ENCODE data around the gene FERMT3. TPM values are rescaled to one million over a fixed set of nuclear protein-coding genes. Genes with fewer than 3 reads are reported as not detected.

Gene FERMT3
- total and polyA plus RNA-seq, 12 donors = 2.3 to 30.8 (median 6.8) TPM

- peak in 3 of 8 donors; percentile 0 to 2 (median 2) for ATAC-seq
- peak in 1 of 2 donors; percentile 10 for DNase-seq
- Histone ChIP-seq H3K4me1 (peaks cover 9 to 57% (median 47%) of the 10 kb centered on the region in 9 donors), H3K9me3 (no peaks in the 10 kb centered on the region), H3K27me3 (no peaks in the 10 kb centered on the region), H3K36me3 (peaks cover 0 to 19% (median 0%) of the 10 kb centered on the region in 9 donors), H3K4me3 (peak overlapping the region; percentile 44 to 90 (median 68)), H3K27ac (peak overlapping the region; percentile 14 to 96 (median 92))
- 36 to 42% methylated on average over 31 of the region's 31 CpGs for WGBS, 2 donors
- intact Hi-C loops (cut with DNase I) = loop anchor here in 2 of 10 donors (2.0 to 5.0 kb wide), 2 partner anchors 54 to 57 kb away; partner anchors contain the start of genes CATSPERZ (in 1 of the 2) and ESRRA (in 1 of the 2)
- TF ChIP-seq CTCF (IDR thresholded peaks at IDR 0.05) = no peak
These were observed 41.4 kb downstream of the FERMT3 start for GRCh38 chr11:64247729-64248531.

GRCh38 chr11:64248578-64248977 is 42.1 kb downstream of the FERMT3 start:
- Histone ChIP-seq H3K27ac (no peak overlapping the region), H3K9me3 (no peaks in the 10 kb centered on the region), H3K27me3 (no peaks in the 10 kb centered on the region), H3K4me1 (peaks cover 9 to 57% (median 49%) of the 10 kb centered on the region in 9 donors), H3K4me3 (no peak overlapping the region), H3K36me3 (peaks cover 0 to 13% (median 0%) of the 10 kb centered on the region in 9 donors)
- intact Hi-C loops (cut with DNase I) = loop anchor here in 1 of 10 donors (5.0 kb wide), 1 partner anchor 54 kb away; the partner anchor contains the start of gene CATSPERZ
- DNase-seq (no peak), ATAC-seq (no peak)
- no peak for TF ChIP-seq CTCF (IDR thresholded peaks at IDR 0.05)
- WGBS, 2 donors = 80 to 88% methylated on average over 7 of the region's 7 CpGs

- intact Hi-C loops (cut with DNase I) = loop anchor here in 1 of 10 donors (5.0 kb wide), 1 partner anchor 53 kb away; the partner anchor contains the start of gene CATSPERZ
- H3K4me1 ChIP-seq = peaks cover 9 to 62% (median 53%) of the 10 kb centered on the region in 9 donors
- no peak overlapping the region for H3K4me3 ChIP-seq
- ATAC-seq (no peak), DNase-seq (peak in 1 of 2 donors; percentile 11)
- no peaks in the 10 kb centered on the region for H3K27me3 ChIP-seq
- H3K36me3 ChIP-seq = peaks cover 0 to 8% (median 0%) of the 10 kb centered on the region in 9 donors
- whole genome bisulfite sequencing, 2 donors = 93 to 100% methylated on average over 4 of the region's 4 CpGs
- TF ChIP-seq CTCF (IDR thresholded peaks at IDR 0.05) = no peak
- no peak overlapping the region for H3K27ac ChIP-seq
- no peaks in the 10 kb centered on the region for H3K9me3 ChIP-seq
These were observed 42.5 kb downstream of the FERMT3 start for GRCh38 chr11:64249038-64249437.

GRCh38 chr11:64249563-64250414 is 43.3 kb downstream of the FERMT3 start:
- no peak overlapping the region for H3K4me3 ChIP-seq
- peaks cover 0 to 9% (median 0%) of the 10 kb centered on the region in 9 donors for H3K36me3 ChIP-seq
- H3K4me1 ChIP-seq = peaks cover 9 to 62% (median 54%) of the 10 kb centered on the region in 9 donors
- ATAC-seq = no peak
- no peak for TF ChIP-seq CTCF (IDR thresholded peaks at IDR 0.05)
- intact Hi-C loops (cut with DNase I) = loop anchor here in 3 of 10 donors (2.0 to 5.0 kb wide), 3 partner anchors 17 to 53 kb away; partner anchors contain the start of gene CATSPERZ (in 2 of the 3)
- 90 to 92% methylated on average over 8 of the region's 8 CpGs for WGBS, 2 donors
- no peak overlapping the region for H3K27ac ChIP-seq
- no peaks in the 10 kb centered on the region for H3K9me3 ChIP-seq
- H3K27me3 ChIP-seq = no peaks in the 10 kb centered on the region
- DNase-seq = no peak
